ENCODE results near the gene CELA1.

The CELA1 gene

DNA sequence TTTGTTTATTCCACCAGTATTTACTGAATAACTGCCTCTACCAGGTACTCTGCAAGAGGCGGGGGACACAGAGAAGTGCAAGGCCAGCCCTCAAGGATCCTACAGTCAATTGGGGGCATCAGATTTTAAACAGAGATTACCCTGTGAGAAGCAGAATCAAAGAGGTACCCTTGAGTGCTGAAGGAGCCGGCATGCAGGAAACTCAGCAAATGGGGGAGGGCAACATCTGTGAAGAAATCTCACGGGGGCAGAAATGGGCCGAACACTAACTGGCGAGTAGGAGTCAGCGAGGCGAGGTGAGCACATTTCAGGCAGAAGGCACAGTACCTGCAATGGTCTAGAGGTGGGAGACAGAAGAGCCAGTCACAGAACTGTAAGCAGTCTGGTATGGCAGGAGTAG, 35.7 kb upstream of the CELA1 start:
- Mint-ChIP-seq H3K27ac (no peak overlapping the region), H3K4me1 (ENCODE audit: low read depth) (peaks cover 35% of the 10 kb centered on the region), H3K4me3 (no peak overlapping the region), H3K27me3 (no peaks in the 10 kb centered on the region), H3K36me3 (ENCODE audit: low read depth) (peaks cover 68% of the 10 kb centered on the region), H3K9me3 (no peaks in the 10 kb centered on the region)

DNA sequence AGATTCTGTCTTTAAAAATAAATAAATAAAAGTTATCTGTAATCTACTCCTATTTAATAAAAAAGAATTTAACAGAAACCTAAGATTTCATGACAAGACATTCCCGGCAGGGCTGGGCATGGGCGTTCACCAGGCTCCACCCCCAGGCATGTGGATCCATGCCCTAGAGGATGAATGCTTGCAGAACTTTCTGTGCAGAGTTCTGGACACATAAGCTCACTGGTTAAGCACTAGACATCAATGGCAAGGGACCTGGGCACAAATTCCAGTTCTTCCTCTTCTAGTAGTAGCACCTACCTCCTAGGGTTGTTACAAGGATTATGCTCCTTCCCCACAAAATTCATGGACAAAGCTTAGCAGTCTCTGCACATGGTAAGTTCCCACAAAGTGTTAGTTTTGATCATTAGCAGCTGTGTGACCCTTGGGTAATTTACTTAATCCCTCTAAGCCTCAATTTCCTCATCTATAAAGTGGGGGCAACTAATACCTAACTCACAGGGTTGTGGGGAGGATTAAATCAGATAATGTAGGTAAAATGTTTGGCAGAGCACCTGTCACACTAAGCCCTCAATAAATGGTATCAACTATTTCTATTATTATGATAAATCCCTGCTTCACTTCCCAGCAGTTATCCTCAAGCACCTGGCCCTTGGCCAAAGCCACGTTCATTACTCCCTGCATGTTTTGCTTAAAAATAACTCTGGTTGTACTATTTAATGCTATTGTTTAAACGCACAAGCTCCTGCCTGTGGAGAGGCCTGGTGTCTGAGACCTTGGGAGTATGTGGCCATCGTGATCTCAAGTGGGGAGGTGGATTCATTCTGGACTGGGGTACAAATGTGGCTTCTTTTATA, 35.0 kb upstream of the CELA1 start:
- Mint-ChIP-seq H3K36me3 (ENCODE audit: low read depth) (peaks cover 68% of the 10 kb centered on the region), H3K9me3 (no peaks in the 10 kb centered on the region), H3K27ac (no peak overlapping the region), H3K27me3 (no peaks in the 10 kb centered on the region), H3K4me3 (no peak overlapping the region), H3K4me1 (ENCODE audit: low read depth) (peaks cover 30% of the 10 kb centered on the region)

DNA sequence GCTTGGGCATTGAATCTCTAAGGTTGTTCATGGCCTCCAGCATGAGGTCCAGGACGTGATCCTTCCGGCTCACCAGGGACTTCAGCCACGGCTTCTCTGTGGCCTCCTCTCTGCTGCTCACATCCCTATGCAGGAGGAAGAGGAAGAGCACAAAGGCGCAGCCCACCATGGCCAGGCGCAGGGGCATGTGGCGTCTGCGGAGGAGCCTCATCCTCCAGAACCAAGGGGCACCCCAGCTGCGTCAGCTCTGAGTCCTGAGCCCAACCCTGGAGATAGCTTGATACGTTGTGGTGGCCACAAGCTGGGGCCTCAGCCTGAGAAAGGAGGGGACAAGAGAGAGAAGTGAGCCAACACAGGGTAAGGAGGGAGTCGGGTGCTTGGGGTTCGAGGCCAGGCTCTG, 33.1 kb upstream of the CELA1 start:
- Mint-ChIP-seq H3K27me3 (no peaks in the 10 kb centered on the region), H3K36me3 (ENCODE audit: low read depth) (peaks cover 74% of the 10 kb centered on the region), H3K9me3 (no peaks in the 10 kb centered on the region), H3K4me3 (no peak overlapping the region), H3K27ac (no peak overlapping the region), H3K4me1 (ENCODE audit: low read depth) (peaks cover 30% of the 10 kb centered on the region)

DNA sequence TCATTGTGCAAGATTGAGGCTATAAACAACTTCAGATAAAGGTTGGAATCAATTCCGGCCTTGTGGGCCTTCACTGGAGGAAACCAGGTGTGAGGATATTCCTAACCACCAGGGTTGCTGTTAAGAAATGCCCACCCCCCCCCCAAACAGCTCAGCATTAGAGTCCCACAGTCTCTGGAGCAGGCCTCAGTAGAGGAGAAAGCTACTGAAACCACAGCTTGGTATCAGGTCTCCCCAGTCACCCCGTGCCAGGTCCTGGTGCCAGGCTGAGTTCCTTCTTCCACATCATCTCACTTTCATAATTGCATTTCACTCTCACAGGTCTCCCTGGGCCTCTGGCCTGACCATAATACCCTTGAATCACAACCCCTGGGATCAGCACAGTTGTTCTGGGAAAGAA, 32.3 kb upstream of the CELA1 start:
- Mint-ChIP-seq H3K36me3 (ENCODE audit: low read depth) (peaks cover 80% of the 10 kb centered on the region), H3K4me1 (ENCODE audit: low read depth) (peaks cover 31% of the 10 kb centered on the region), H3K27ac (peak overlapping the region; percentile 38), H3K9me3 (no peaks in the 10 kb centered on the region), H3K27me3 (no peaks in the 10 kb centered on the region), H3K4me3 (no peak overlapping the region)

DNA sequence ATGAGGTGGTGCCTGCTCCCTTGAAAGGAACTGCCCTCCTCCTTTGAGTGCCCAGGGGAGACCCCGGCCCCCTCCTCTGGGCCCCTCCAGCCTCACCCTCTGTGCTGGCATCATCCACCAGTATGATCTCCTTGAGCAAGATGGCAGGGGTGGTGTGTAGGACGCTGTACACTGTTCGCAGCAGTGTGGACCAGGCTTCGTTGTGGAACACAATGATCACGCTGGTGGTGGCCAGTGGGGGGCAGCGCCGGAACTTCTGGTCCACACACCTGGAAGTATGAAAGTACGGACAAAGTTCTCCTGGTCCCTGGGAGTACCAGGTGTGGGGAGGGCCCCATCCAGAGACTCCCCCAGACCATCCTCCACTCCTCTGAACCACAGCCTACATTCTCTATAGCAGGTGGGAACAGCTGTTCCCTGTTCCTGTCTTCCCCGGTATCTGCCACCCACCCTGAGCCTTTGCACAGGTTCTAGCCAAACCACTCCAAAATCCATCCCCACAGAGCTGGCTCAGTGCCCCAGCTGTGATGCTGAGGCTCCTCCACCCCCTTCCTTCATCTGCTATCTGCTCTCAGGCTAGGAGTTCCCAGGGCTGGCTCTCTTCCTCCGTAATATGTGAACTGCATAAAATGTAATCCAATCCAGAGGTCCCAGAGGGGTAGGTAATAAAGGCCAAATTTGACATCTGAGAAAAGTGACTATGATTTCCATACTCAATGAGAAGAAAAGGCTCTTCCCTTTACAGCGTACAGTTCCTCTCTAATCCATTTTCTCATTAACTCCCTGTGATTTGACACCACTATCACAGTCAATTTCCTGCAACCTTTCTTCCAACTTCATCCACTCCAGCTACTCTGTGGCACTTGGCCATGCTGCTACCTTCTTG, 30.9 kb upstream of the CELA1 start:
- Mint-ChIP-seq H3K4me3 (no peak overlapping the region), H3K27me3 (no peaks in the 10 kb centered on the region), H3K9me3 (no peaks in the 10 kb centered on the region), H3K27ac (no peak overlapping the region), H3K4me1 (ENCODE audit: low read depth) (peaks cover 31% of the 10 kb centered on the region), H3K36me3 (ENCODE audit: low read depth) (peaks cover 82% of the 10 kb centered on the region)

DNA sequence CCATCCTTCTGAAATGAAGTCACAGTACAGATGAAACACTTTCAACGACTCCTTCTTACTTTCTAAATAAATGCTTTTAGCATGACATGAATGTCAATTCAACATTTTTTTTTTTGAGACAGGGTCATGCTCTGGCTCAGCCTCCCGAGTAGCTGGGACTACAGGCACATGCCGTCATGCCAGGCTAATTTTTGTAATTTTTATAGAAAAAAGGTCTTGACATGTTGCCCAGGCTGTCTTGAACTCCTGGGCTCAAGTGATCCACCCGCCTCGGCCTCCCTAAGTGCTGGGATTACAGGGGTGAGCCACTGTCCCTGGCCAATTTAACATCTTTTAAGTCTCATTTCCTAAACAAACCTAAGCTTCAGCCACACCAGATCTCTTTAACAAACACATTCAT, 28.4 kb upstream of the CELA1 start:
- no peak overlapping the region for H3K27ac Mint-ChIP-seq
- H3K9me3 Mint-ChIP-seq = no peaks in the 10 kb centered on the region
- no peak overlapping the region for H3K4me3 Mint-ChIP-seq
- no peaks in the 10 kb centered on the region for H3K27me3 Mint-ChIP-seq
- peaks cover 75% of the 10 kb centered on the region for H3K36me3 Mint-ChIP-seq (ENCODE audit: low read depth)
- peaks cover 46% of the 10 kb centered on the region for H3K4me1 Mint-ChIP-seq (ENCODE audit: low read depth)

DNA sequence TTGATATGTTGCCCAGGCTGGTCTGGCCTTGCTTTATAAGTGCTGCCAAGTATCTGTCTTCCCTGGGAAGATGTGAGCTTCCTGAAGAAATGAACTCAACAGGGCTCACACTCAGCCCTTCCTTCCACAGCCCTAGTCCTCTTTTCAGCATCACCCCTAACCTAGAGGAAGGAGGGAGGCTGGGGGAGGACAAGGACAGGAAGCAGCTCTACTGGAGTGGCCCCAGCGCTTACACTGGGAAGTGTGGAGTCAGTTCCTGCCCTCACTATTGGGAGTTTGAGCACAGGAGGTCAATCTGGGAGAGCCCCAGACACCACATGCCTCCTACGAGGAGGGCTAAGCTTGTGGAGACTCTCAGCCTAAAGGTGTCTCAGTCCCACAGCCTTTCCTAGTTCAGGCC, 27.9 kb upstream of the CELA1 start:
- Mint-ChIP-seq H3K36me3 (ENCODE audit: low read depth) (peaks cover 74% of the 10 kb centered on the region), H3K27me3 (no peaks in the 10 kb centered on the region), H3K9me3 (no peaks in the 10 kb centered on the region), H3K4me1 (ENCODE audit: low read depth) (peaks cover 51% of the 10 kb centered on the region), H3K4me3 (no peak overlapping the region), H3K27ac (no peak overlapping the region)

DNA sequence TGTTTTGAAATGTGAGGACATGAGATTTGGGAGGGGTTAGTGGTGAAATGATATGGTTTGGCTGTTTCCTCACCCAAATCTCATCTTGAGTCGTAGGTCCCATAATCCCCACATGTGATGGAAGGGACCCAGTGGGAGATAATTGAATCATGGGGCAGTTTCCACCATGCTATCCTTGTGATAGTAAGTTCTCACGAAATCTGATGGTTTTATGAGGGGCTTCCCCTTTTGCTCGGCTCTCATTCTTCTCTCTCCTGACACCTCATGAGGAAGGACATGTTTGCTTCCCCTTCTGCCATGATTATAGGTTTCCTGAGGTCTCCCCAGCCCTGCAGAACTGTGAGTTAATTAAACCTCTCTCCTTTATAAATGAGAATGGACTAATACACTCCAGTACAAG, 26.7 kb upstream of the CELA1 start:
- H3K4me3 Mint-ChIP-seq = no peak overlapping the region
- H3K27ac Mint-ChIP-seq = peak overlapping the region; percentile 80

DNA sequence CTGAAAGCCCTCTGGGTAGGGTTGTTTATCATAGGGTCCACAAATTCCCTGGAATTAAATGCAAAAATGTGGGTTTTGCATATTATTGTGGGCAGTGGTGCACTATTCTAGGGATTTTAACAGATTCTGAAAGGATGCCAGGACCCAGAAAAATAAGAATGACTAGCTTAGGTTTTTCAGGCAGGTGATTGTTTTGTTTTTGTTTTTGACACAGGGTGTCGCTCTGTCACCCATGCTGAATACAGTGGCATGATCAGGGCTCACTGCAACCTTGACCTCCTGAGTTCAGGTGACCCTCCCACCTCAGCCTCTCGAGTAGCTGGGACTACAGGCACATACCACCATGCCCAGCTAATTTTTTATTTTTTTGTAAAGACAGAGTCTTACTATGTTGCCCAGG, 25.5 kb upstream of the CELA1 start:
- no peaks in the 10 kb centered on the region for H3K27me3 Mint-ChIP-seq
- H3K36me3 Mint-ChIP-seq (ENCODE audit: low read depth) = peaks cover 63% of the 10 kb centered on the region
- peaks cover 71% of the 10 kb centered on the region for H3K4me1 Mint-ChIP-seq (ENCODE audit: low read depth)
- H3K27ac Mint-ChIP-seq = no peak overlapping the region
- no peaks in the 10 kb centered on the region for H3K9me3 Mint-ChIP-seq
- no peak overlapping the region for H3K4me3 Mint-ChIP-seq

More for the DNA sequence above, 26.7 kb upstream of the CELA1 start:
- Mint-ChIP-seq H3K27me3 (no peaks in the 10 kb centered on the region), H3K4me1 (ENCODE audit: low read depth) (peaks cover 62% of the 10 kb centered on the region), H3K36me3 (ENCODE audit: low read depth) (peaks cover 68% of the 10 kb centered on the region), H3K9me3 (no peaks in the 10 kb centered on the region)

DNA sequence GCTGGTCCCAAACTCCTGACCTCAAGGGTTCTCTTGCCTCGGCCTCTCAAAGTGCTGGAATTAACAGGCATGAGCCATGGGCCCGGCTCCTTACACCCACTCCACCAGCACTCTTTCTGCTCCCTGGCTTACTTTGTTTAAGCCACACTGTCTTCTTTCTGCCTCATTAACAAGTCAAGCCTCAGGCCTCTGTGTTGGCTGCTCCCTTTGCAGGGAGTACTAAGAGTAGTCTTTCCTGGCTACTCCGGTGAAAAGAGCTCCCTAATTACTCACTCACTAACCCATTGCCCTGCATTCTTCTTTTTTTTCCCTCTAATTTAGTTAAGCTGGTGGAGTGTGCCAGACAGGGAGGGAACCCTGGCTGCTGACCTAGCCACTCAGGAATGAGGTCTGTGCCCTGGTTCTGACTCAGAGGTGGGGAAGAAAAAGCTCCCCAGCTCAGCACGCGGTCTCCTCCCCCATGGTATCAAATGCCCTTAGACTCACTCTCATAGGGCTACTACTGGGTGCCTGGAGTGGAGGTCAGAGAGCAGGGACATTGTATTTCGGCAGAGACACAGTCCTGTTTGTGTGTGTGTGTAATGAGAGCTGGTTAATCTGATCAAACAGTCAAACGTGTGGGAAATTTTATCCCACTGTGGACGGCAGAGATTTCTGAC, 24.9 kb upstream of the CELA1 start:
- Mint-ChIP-seq H3K36me3 (ENCODE audit: low read depth) (peaks cover 59% of the 10 kb centered on the region), H3K4me3 (no peak overlapping the region), H3K27me3 (no peaks in the 10 kb centered on the region), H3K9me3 (no peaks in the 10 kb centered on the region), H3K27ac (peak overlapping the region; percentile 43), H3K4me1 (ENCODE audit: low read depth) (peaks cover 71% of the 10 kb centered on the region)

DNA sequence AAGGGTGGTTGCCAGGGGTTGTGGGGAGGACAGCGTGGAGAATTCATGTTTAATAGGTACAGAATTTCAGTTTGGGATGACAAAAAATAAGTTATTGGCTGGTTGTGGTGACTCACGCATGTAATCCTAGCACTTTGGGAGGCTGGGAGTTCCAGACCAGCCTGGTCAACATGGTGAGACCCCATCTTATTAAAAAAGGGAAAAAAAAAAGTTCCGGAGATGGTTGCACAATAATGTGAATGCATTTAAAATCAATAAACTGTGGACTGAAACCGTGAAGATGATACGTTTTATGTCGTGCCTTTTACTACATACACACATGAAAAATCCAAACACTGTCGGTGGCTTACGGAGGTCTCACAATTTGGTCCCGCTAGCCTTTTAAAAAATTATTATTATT, 24.2 kb upstream of the CELA1 start:
- H3K36me3 Mint-ChIP-seq (ENCODE audit: low read depth) = peaks cover 58% of the 10 kb centered on the region
- no peaks in the 10 kb centered on the region for H3K9me3 Mint-ChIP-seq
- H3K27ac Mint-ChIP-seq = no peak overlapping the region
- no peaks in the 10 kb centered on the region for H3K27me3 Mint-ChIP-seq
- H3K4me3 Mint-ChIP-seq = no peak overlapping the region
- peaks cover 71% of the 10 kb centered on the region for H3K4me1 Mint-ChIP-seq (ENCODE audit: low read depth)

DNA sequence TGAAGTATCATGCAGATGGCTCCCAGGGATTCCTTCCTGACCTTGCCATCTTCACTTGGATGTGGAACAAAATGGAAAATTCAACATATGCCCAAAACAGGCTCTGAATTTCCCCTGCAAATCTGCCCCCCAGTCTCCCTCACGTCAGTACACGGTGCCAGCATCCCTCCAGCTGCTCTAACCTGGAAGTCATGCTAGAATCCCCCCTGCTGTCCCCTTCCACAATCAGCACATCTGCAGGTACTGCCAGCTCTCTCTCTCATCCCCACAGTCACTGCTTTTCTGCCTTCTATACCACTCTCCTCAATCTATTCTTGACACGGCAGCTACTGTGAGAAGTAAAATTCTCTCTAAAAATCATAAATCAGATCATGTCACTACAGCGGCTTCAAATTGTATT, 23.1 kb upstream of the CELA1 start:
- Mint-ChIP-seq H3K9me3 (no peaks in the 10 kb centered on the region), H3K27me3 (no peaks in the 10 kb centered on the region), H3K36me3 (ENCODE audit: low read depth) (peaks cover 55% of the 10 kb centered on the region), H3K4me3 (peak overlapping the region; percentile 72), H3K27ac (peak overlapping the region; percentile 91), H3K4me1 (ENCODE audit: low read depth) (peaks cover 68% of the 10 kb centered on the region)

DNA sequence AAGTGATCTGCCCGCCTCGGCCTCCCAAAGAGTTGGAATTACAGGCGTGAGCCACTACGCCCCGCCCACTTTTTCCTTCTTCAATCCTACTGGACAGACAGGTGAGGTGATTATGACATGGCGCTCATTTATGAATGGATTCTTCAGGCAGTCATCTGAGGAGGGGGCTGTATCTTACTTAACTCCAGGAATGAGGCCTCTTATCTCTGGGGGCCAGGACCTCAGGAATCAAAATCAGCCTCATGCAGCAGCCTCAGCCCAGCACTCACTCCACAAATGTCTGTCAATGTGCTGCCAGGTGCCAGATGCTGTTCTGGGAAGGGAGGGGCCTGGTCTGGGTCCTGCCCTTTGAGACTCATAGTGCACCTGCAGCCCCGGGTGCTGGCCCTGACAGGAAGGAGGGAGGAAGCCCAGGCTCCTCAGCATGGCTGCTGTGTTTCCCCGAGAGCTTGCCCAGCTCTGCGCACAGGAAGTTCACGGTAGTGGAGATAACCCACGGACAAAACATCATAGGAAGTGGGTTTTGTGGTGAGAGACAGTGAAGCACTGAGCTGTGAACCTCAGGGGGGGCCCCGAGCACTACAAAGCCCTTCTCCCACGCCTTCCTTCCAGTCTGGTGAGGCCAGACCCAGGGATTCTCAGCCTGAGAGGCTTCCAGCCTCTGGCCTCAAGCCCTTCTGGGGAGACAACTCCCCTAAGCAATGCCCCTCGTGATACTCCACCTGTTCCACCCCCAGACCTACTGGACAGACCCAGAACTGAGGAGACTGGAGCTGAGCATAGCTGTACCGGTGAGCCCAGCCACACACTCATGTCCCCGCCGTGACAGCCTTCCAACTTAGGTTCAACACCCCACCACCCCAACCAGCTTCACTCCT, 22.4 kb upstream of the CELA1 start:
- Mint-ChIP-seq H3K27me3 (no peaks in the 10 kb centered on the region), H3K27ac (peak overlapping the region; percentile 91), H3K4me1 (ENCODE audit: low read depth) (peaks cover 63% of the 10 kb centered on the region), H3K4me3 (peak overlapping the region; percentile 72), H3K9me3 (no peaks in the 10 kb centered on the region), H3K36me3 (ENCODE audit: low read depth) (peaks cover 51% of the 10 kb centered on the region)

DNA sequence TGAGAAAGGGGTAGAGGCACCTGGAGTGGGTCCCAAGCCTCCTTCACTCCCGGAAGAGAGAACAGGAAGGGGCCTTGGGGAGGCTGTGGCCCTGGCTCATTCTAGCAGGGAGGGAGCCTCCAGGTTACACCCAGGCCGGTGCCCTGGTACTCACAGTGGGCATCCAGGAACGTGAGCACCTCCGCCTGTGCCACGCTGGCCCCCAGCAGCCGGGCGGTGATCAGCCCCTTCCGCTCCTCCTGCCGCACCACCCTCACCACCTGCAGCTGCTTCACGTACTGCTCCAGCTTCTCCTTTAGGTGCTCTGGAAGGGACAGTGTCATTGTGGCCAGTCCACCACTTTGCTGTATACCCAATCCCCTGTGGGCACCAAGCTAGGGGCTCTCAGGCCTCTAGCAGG, 18.8 kb upstream of the CELA1 start:
- Mint-ChIP-seq H3K36me3 (ENCODE audit: low read depth) (peaks cover 37% of the 10 kb centered on the region), H3K4me1 (ENCODE audit: low read depth) (peaks cover 30% of the 10 kb centered on the region), H3K9me3 (no peaks in the 10 kb centered on the region), H3K4me3 (no peak overlapping the region), H3K27me3 (no peaks in the 10 kb centered on the region), H3K27ac (no peak overlapping the region)
